Lower lobe of right lung (tissue), 2 donors: ENCODE results near the gene KXD1. TPM values are rescaled to one million over a fixed set of nuclear protein-coding genes. Genes with fewer than 3 reads are reported as not detected.

Source experiments
- ATAC-seq, 2 donors: fragments of 200-7000 bp; cut with Tn5 transposase; one replicate each; pipeline ENCODE4 v1.9.1; 2020 to 2022; ENCODE audit warnings: mild to moderate bottlenecking in 2 of 2, moderate library complexity in 2 of 2
- DNase-seq: peaks from one replicate; pipeline ENCODE4 v3.0.0-alpha.2; 2020
- H3K27ac ChIP-seq: fragments of 200-600 bp; one replicate; pipeline ENCODE4 v1.8.0; 2022
- H3K27me3 ChIP-seq: fragments of 200-600 bp; one replicate; pipeline ENCODE4 v1.8.0; 2022; ENCODE audit warnings: low read depth
- H3K36me3 ChIP-seq: fragments of 200-600 bp; one replicate; pipeline ENCODE4 v1.8.0; 2022; ENCODE audit warnings: mild to moderate bottlenecking
- H3K4me1 ChIP-seq: fragments of 200-600 bp; one replicate; pipeline ENCODE4 v1.8.0; 2022
- H3K4me3 ChIP-seq: fragments of 200-600 bp; one replicate; pipeline ENCODE4 v1.8.0; 2022; ENCODE audit warnings: mild to moderate bottlenecking
- H3K9me3 ChIP-seq: fragments of 200-600 bp; one replicate; pipeline ENCODE4 v1.8.0; 2022
- intact Hi-C: fragments of 100-400 bp; cut with DNase I; formaldehyde crosslinking; loops from one replicate; pipeline ENCODE4 v1.11.0; 2022
- total RNA-seq: library from RNA; stranded (reverse); fragmentation: NEBNext Ultra II Directional; extraction: Animal tissue kit (Norgen Biotek cat#: 25700); gene quantifications from one replicate; pipeline ENCODE4 v1.2.1, GENCODE V29; 2021
- TF ChIP-seq, protein P1 (sequence below): fragments of 200-600 bp; IDR thresholded peaks from one replicate; pipeline ENCODE4 v1.8.0; 2022; ENCODE audit warnings: antibody characterized with exemption, mild to moderate bottlenecking
- donor health status: DM: no; HTN: yes; CAD: no; lungs with severe emphysema.

The KXD1 gene
- total RNA-seq, 1 donor from 2014 or later: 71.9 TPM

GRCh38 chr19:18571564-18572344, 14.1 kb downstream of the KXD1 start, which contains the start of gene UBA52:
UBA52 (plus strand) TSS chr19:18571857; CDS start chr19:18573301, 1,444 bp downstream.
- no peaks in the 10 kb centered on the region for H3K27me3 ChIP-seq
- peaks cover 21% of the 10 kb centered on the region for H3K4me1 ChIP-seq
- peak within 1 kb of the TSS; percentile 85 for H3K4me3 ChIP-seq
- TF ChIP-seq, protein P1, sequence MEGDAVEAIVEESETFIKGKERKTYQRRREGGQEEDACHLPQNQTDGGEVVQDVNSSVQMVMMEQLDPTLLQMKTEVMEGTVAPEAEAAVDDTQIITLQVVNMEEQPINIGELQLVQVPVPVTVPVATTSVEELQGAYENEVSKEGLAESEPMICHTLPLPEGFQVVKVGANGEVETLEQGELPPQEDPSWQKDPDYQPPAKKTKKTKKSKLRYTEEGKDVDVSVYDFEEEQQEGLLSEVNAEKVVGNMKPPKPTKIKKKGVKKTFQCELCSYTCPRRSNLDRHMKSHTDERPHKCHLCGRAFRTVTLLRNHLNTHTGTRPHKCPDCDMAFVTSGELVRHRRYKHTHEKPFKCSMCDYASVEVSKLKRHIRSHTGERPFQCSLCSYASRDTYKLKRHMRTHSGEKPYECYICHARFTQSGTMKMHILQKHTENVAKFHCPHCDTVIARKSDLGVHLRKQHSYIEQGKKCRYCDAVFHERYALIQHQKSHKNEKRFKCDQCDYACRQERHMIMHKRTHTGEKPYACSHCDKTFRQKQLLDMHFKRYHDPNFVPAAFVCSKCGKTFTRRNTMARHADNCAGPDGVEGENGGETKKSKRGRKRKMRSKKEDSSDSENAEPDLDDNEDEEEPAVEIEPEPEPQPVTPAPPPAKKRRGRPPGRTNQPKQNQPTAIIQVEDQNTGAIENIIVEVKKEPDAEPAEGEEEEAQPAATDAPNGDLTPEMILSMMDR: no peak
- H3K36me3 ChIP-seq: peaks cover 64% of the 10 kb centered on the region
- intact Hi-C loops: no loop called here
- H3K9me3 ChIP-seq: no peaks in the 10 kb centered on the region
- peak; percentile 98 for ATAC-seq
- peak; percentile 98 for DNase-seq
- H3K27ac ChIP-seq: peak within 1 kb of the TSS; percentile 92

- DNase-seq (no peak), ATAC-seq (no peak)
- H3K9me3 ChIP-seq: no peaks in the 10 kb centered on the region
- TF ChIP-seq, protein P1: no peak
- intact Hi-C loops: no loop called here
- H3K27ac ChIP-seq: no peak overlapping the region
- H3K36me3 ChIP-seq: peaks cover 45% of the 10 kb centered on the region
- no peak overlapping the region for H3K4me3 ChIP-seq
- H3K4me1 ChIP-seq: peaks cover 21% of the 10 kb centered on the region
- H3K27me3 ChIP-seq: no peaks in the 10 kb centered on the region
These were observed 17.1 kb downstream of the KXD1 start for GRCh38 chr19:18574691-18575291.

DNA sequence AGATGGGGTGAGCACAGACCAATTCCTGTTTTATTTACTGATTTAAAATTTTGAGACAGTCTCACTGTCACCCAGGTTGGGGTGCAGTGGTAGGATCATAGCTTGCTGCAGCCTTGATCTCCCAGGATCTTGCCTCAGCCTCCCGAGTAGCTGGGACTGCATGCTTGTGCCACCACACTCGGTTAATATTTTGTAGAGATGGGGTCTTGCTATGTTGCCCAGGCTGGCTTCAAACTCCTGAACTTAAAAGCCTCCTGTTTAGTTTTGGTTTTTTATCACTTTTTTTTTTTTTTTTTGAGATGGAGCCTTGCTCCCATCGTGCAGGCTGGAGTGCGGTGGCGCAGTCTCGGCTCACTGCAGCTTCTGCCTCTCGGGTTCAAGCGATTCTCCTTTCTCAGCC, 18.7 kb downstream of the KXD1 start:
- Histone ChIP-seq H3K9me3 (no peaks in the 10 kb centered on the region), H3K27me3 (no peaks in the 10 kb centered on the region), H3K4me3 (no peak overlapping the region), H3K27ac (no peak overlapping the region), H3K36me3 (peaks cover 45% of the 10 kb centered on the region), H3K4me1 (peaks cover 16% of the 10 kb centered on the region)
- ATAC-seq: no peak
- intact Hi-C loops: no loop called here
- no peak for DNase-seq
- TF ChIP-seq, protein P1: no peak

DNA sequence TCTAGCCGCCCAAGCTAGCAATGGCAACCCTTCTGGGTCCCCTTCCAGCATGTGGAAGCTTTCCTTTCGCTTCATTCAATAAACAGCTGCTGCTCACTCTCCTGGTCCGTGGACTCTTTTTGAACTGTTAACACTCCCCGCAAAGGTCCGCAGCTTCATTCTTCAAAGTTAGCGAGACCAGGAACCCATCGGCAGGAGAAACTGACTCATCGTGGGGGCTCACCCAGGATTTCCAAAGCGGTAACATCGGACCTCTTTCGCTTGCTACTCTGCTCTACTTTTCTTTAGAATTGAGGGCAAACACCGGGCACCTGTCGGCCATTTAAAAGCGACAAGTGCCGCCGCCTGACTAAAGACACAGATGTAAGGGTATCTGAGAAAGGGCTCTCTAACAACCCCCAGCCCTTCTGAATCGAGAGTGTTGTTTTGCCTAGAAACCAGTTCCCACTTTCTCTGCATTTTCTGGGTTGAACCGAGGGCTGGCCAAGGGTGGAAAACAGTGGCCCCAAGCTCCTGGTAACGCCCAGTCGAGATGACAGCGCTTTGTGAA, 19.8 kb downstream of the KXD1 start:
- peaks cover 12% of the 10 kb centered on the region for H3K4me1 ChIP-seq
- intact Hi-C loops: no loop called here
- no peak overlapping the region for H3K4me3 ChIP-seq
- H3K36me3 ChIP-seq: peaks cover 45% of the 10 kb centered on the region
- DNase-seq: no peak
- no peaks in the 10 kb centered on the region for H3K9me3 ChIP-seq
- H3K27ac ChIP-seq: no peak overlapping the region
- TF ChIP-seq, protein P1: no peak
- ATAC-seq: no peak
- no peaks in the 10 kb centered on the region for H3K27me3 ChIP-seq

DNA sequence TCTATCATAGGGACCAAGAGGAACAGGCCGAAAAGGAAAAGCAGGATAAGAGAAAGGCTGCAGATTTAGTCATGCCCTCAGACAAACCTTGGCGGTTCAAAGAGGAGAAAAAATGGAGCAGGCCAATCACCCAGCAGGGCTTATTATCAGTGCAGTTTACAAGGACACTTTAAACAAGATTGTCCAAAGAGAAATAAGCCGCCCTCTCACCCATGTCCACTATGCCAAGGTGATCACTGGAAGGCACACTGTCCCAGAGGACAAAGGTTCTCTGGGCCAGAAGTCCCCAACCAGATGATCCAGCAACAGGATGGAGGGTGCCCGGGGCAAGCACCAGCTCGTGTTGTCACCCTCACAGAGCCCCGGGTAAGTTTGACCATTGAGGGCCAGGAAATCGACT, 22.6 kb downstream of the KXD1 start:
- no peak for DNase-seq
- no peaks in the 10 kb centered on the region for H3K4me1 ChIP-seq
- no peak for ATAC-seq
- H3K27me3 ChIP-seq: no peaks in the 10 kb centered on the region
- no peaks in the 10 kb centered on the region for H3K9me3 ChIP-seq
- H3K36me3 ChIP-seq: peaks cover 23% of the 10 kb centered on the region
- TF ChIP-seq, protein P1: no peak
- intact Hi-C loops: no loop called here
- H3K27ac ChIP-seq: no peak overlapping the region
- H3K4me3 ChIP-seq: no peak overlapping the region
